Neural cell (in vitro differentiated cells): Measurements from ENCODE around the gene CLDN7.

ENCODE experiments used
- CTCF ChIP-seq: fragments of 450-650 bp; IDR thresholded peaks from 2 replicates; pipeline ENCODE4 v1.5.1; 2014; ENCODE audit warnings: antibody characterized with exemption, mild to moderate bottlenecking, moderate library complexity; ENCODE audit not compliant: poor library complexity, severe bottlenecking
- EP300 ChIP-seq: fragments of 450-650 bp; conservative IDR thresholded peaks from 2 replicates; pipeline ENCODE4 v1.6.1; 2014; ENCODE audit warnings: antibody characterized with exemption, mild to moderate bottlenecking, moderate library complexity; ENCODE audit not compliant: poor library complexity, severe bottlenecking
- EZH2 ChIP-seq: fragments of 200-600, 300-800 bp; shearing (Covaris generic), sonication (generic); IDR thresholded peaks from 2 replicates; pipeline ENCODE4 v1.6.1; 2014; ENCODE audit warnings: antibody characterized with exemption, low read length, borderline replicate concordance, mild to moderate bottlenecking; ENCODE audit not compliant: insufficient read depth, poor library complexity, severe bottlenecking
- POLR2AphosphoS5 ChIP-seq: IDR thresholded peaks from 2 replicates; pipeline ENCODE4 v1.6.1; 2012
- RAD21 ChIP-seq: fragments of 450-650 bp; conservative IDR thresholded peaks from 2 replicates; pipeline ENCODE4 v1.6.1; 2014; ENCODE audit warnings: antibody characterized with exemption, mild to moderate bottlenecking, moderate library complexity
- REST ChIP-seq: IDR thresholded peaks from 2 replicates; pipeline ENCODE4 v1.6.1; 2012; ENCODE audit warnings: borderline replicate concordance

- no peak for TF ChIP-seq CTCF
- no peak for TF ChIP-seq EZH2
- no peak for TF ChIP-seq REST
- no peak for TF ChIP-seq POLR2AphosphoS5
- TF ChIP-seq EP300 = no peak
- no peak for TF ChIP-seq RAD21
Measured at GRCh38 chr17:7246779-7247178, 15.5 kb downstream of the CLDN7 start.
